Measurements from ENCODE around the gene FOXJ3. TPM values are rescaled to one million over a fixed set of nuclear protein-coding genes. Genes with fewer than 3 reads are reported as not detected.

The FOXJ3 gene
- total RNA-seq, 1 experiment from 2014 or later = 55.3 TPM

DNA sequence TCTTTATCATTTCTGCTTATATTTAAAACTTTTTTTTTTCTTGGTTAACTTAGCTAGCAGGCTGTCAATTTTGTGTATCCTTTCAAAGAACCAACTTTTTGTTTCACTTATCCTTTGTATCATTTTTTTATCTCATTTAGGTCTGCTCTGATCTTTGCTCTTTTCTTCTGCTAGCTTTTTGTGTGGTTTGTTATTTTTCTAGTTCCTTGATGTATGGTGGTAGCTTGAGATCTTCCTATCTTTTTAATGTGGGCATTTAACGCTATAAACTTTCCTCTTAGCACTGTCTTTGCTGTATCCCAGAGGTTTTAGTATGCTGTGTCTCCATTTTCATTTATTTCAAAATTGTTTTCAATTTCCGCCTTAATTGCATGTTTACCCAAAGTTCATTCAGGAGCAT lies 36.5 kb downstream of the FOXJ3 start:
- no TSS peak for BruUV-seq (replicated peaks)
- TF ChIP-seq TCF7L2 (IDR thresholded peaks at IDR 0.05; ENCODE audit: low read depth, low read length) (no peak), POLR2AphosphoS5 (IDR thresholded peaks at IDR 0.05; ENCODE audit: low read depth, low read length) (no peak), SIN3A (IDR thresholded peaks at IDR 0.05; ENCODE audit: borderline replicate concordance, insufficient read depth, low read depth, low read length) (no peak)
- TF ChIP-seq, protein P1, sequence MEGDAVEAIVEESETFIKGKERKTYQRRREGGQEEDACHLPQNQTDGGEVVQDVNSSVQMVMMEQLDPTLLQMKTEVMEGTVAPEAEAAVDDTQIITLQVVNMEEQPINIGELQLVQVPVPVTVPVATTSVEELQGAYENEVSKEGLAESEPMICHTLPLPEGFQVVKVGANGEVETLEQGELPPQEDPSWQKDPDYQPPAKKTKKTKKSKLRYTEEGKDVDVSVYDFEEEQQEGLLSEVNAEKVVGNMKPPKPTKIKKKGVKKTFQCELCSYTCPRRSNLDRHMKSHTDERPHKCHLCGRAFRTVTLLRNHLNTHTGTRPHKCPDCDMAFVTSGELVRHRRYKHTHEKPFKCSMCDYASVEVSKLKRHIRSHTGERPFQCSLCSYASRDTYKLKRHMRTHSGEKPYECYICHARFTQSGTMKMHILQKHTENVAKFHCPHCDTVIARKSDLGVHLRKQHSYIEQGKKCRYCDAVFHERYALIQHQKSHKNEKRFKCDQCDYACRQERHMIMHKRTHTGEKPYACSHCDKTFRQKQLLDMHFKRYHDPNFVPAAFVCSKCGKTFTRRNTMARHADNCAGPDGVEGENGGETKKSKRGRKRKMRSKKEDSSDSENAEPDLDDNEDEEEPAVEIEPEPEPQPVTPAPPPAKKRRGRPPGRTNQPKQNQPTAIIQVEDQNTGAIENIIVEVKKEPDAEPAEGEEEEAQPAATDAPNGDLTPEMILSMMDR (IDR thresholded peaks at IDR 0.05) = no peak
- TF ChIP-seq, protein P2, sequence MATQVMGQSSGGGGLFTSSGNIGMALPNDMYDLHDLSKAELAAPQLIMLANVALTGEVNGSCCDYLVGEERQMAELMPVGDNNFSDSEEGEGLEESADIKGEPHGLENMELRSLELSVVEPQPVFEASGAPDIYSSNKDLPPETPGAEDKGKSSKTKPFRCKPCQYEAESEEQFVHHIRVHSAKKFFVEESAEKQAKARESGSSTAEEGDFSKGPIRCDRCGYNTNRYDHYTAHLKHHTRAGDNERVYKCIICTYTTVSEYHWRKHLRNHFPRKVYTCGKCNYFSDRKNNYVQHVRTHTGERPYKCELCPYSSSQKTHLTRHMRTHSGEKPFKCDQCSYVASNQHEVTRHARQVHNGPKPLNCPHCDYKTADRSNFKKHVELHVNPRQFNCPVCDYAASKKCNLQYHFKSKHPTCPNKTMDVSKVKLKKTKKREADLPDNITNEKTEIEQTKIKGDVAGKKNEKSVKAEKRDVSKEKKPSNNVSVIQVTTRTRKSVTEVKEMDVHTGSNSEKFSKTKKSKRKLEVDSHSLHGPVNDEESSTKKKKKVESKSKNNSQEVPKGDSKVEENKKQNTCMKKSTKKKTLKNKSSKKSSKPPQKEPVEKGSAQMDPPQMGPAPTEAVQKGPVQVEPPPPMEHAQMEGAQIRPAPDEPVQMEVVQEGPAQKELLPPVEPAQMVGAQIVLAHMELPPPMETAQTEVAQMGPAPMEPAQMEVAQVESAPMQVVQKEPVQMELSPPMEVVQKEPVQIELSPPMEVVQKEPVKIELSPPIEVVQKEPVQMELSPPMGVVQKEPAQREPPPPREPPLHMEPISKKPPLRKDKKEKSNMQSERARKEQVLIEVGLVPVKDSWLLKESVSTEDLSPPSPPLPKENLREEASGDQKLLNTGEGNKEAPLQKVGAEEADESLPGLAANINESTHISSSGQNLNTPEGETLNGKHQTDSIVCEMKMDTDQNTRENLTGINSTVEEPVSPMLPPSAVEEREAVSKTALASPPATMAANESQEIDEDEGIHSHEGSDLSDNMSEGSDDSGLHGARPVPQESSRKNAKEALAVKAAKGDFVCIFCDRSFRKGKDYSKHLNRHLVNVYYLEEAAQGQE (IDR thresholded peaks at IDR 0.05; ENCODE audit: insufficient read depth in 1 of 2, low read depth in 2 of 2, low read length in 1 of 2) = no peak
- ChIA-PET POLR2A (no interaction called here), CTCF (interaction anchor here (0.7 kb wide), 1 partner anchor 285 kb away, joined by 3 read pairs; no protein-coding TSS in a partner anchor)
- no peak for DNase-seq (ENCODE audit: low read depth, low spot score)
- Histone ChIP-seq H3K36me3 (ENCODE audit: control insufficient read depth, insufficient read depth, low read length) (no peaks in the 10 kb centered on the region), H3K27ac (ENCODE audit: low read length) (no peak overlapping the region), H3K27me3 (ENCODE audit: control insufficient read depth, insufficient read depth, low read length) (no peaks in the 10 kb centered on the region), H3K9me3 (ENCODE audit: control insufficient read depth, insufficient read depth, low read depth, low read length) (peaks cover 6% of the 10 kb centered on the region; the same call in 1 of the 2 replicates), H3K4me3 (ENCODE audit: low read depth in 2 of 2, low read length in 2 of 2) (no peak overlapping the region), H3K4me1 (ENCODE audit: control insufficient read depth, insufficient read depth, low read length) (no peaks in the 10 kb centered on the region)
- in situ Hi-C loops (cut with HindIII; ENCODE audit: low pct_unique_long_range_greater_than_20kb, low sequenced_read_pairs) = no loop called here
- intact Hi-C loops (cut with micrococcal nuclease; ENCODE audit: unreplicated experiment) = no loop called here
- ATAC-seq = no peak

DNA sequence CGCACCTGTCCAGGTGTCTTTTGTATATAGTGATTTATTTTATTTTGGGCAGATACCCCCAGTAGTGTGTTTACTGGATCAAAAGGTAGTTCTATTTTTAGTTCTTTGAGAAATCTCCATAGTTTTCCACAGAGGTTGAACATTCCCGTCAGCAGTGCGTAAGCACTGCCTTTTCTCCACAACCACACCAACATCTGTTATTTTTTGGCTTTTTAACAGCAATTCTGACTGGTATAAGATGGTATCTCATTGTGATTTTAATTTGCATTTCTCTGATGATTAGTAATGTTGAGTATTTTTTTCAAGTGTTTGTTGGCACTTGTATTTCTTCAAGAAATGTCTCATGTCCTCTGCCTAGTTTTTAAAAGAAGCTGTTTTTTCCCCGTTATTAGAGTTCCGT lies 39.2 kb downstream of the FOXJ3 start:
- intact Hi-C loops (cut with micrococcal nuclease; ENCODE audit: unreplicated experiment) = no loop called here
- no peak for ATAC-seq
- no peak for DNase-seq (ENCODE audit: low read depth, low spot score)
- in situ Hi-C loops (cut with HindIII; ENCODE audit: low pct_unique_long_range_greater_than_20kb, low sequenced_read_pairs) = no loop called here
- TF ChIP-seq SIN3A (IDR thresholded peaks at IDR 0.05; ENCODE audit: borderline replicate concordance, insufficient read depth, low read depth, low read length) (no peak), TCF7L2 (IDR thresholded peaks at IDR 0.05; ENCODE audit: low read depth, low read length) (no peak), POLR2AphosphoS5 (IDR thresholded peaks at IDR 0.05; ENCODE audit: low read depth, low read length) (no peak)
- TF ChIP-seq, protein P2 (IDR thresholded peaks at IDR 0.05; ENCODE audit: insufficient read depth in 1 of 2, low read depth in 2 of 2, low read length in 1 of 2) = no peak
- TF ChIP-seq, protein P1 (IDR thresholded peaks at IDR 0.05) = no peak
- no TSS peak for BruUV-seq (replicated peaks)
- H3K27me3 ChIP-seq (ENCODE audit: control insufficient read depth, insufficient read depth, low read length) = no peaks in the 10 kb centered on the region
- CTCF ChIA-PET = no interaction called here
- POLR2A ChIA-PET = no interaction called here
- no peak overlapping the region for H3K27ac ChIP-seq (ENCODE audit: low read length)
- no peak overlapping the region for H3K4me3 ChIP-seq (ENCODE audit: low read depth in 2 of 2, low read length in 2 of 2)
- no peaks in the 10 kb centered on the region for H3K36me3 ChIP-seq (ENCODE audit: control insufficient read depth, insufficient read depth, low read length)
- no peaks in the 10 kb centered on the region for H3K9me3 ChIP-seq (ENCODE audit: control insufficient read depth, insufficient read depth, low read depth, low read length)
- no peaks in the 10 kb centered on the region for H3K4me1 ChIP-seq (ENCODE audit: control insufficient read depth, insufficient read depth, low read length)
